WTC11 (cell line): ENCODE results near the gene SERPINB13.

Experiments used
- ATF2 ChIP-seq: sonication (generic); formaldehyde crosslinking; IDR thresholded peaks from 2 replicates; pipeline ENCODE4 v1.8.1; 2022; ENCODE audit warnings: low read depth, missing genetic modification reagents, borderline replicate concordance
- CREB1 ChIP-seq: sonication (generic); formaldehyde crosslinking; IDR thresholded peaks from 2 replicates; pipeline ENCODE4 v1.8.0; 2023; ENCODE audit warnings: mild to moderate bottlenecking, missing genetic modification reagents
- CTCF ChIP-seq: fragments of 200-600 bp; IDR thresholded peaks from 2 replicates; pipeline ENCODE4 v1.8.0; 2022; ENCODE audit warnings: antibody characterized with exemption
- ELF4 ChIP-seq: sonication (generic); formaldehyde crosslinking; IDR thresholded peaks from 2 replicates; pipeline ENCODE4 v1.8.1; 2022; ENCODE audit warnings: low read depth, mild to moderate bottlenecking, moderate library complexity, missing genetic modification reagents
- HMGA2 ChIP-seq: fragments of 250-450 bp; sonication (Bioruptor Pico); IDR thresholded peaks from 2 replicates; pipeline ENCODE4 v1.4.0; 2021; ENCODE audit warnings: mild to moderate bottlenecking, moderate library complexity
- HMGXB4 ChIP-seq: sonication (generic); formaldehyde crosslinking; IDR thresholded peaks from 2 replicates; pipeline ENCODE4 v1.8.1; 2023; ENCODE audit warnings: mild to moderate bottlenecking, moderate library complexity, missing genetic modification reagents
- MLX ChIP-seq: sonication (generic); formaldehyde crosslinking; IDR thresholded peaks from 2 replicates; pipeline ENCODE4 v1.8.1; 2023; ENCODE audit warnings: mild to moderate bottlenecking, missing genetic modification reagents, moderate library complexity
- MYBL2 ChIP-seq: sonication (generic); formaldehyde crosslinking; IDR thresholded peaks from 2 replicates; pipeline ENCODE4 v1.8.1; 2023; ENCODE audit warnings: mild to moderate bottlenecking, moderate library complexity, missing genetic modification reagents
- NR2C2 ChIP-seq: sonication (generic); formaldehyde crosslinking; IDR thresholded peaks from 2 replicates; pipeline ENCODE4 v1.8.0; 2022; ENCODE audit warnings: mild to moderate bottlenecking, missing genetic modification reagents
- SP1 ChIP-seq: sonication (generic); formaldehyde crosslinking; conservative IDR thresholded peaks from 2 replicates; pipeline ENCODE4 v1.8.1; 2022; ENCODE audit warnings: missing genetic modification reagents
- TCF7 ChIP-seq: sonication (generic); formaldehyde crosslinking; IDR thresholded peaks from 2 replicates; pipeline ENCODE4 v1.8.0; 2022; ENCODE audit warnings: mild to moderate bottlenecking, low read depth, missing genetic modification reagents, moderate library complexity
- ZMAT4 ChIP-seq: fragments of 250-450 bp; sonication (Bioruptor Pico); IDR thresholded peaks from 2 replicates; pipeline ENCODE4 v1.9.0; 2021; ENCODE audit warnings: mild to moderate bottlenecking
- ZNF232 ChIP-seq: sonication (generic); formaldehyde crosslinking; IDR thresholded peaks from 2 replicates; pipeline ENCODE4 v1.8.0; 2022; ENCODE audit warnings: mild to moderate bottlenecking, missing genetic modification reagents

GRCh38 chr18:63579616-63580015 lies 7.5 kb upstream of the SERPINB13 start:
- TF ChIP-seq TCF7 (CRISPR knock-in tag) (no peak), CTCF (no peak), ZNF232 (CRISPR knock-in tag) (no peak), SP1 (CRISPR knock-in tag) (no peak), ZMAT4 (CRISPR knock-in tag) (no peak), ATF2 (CRISPR knock-in tag) (no peak), NR2C2 (CRISPR knock-in tag) (no peak), MLX (no peak), CREB1 (CRISPR knock-in tag) (no peak), HMGXB4 (CRISPR knock-in tag) (no peak), MYBL2 (CRISPR knock-in tag) (no peak), ELF4 (CRISPR knock-in tag) (no peak), HMGA2 (CRISPR knock-in tag) (no peak)
